ENCODE data around the gene RBM4B.

GRCh38 chr11:66676282-66676919 lies 1.3 kb downstream of the RBM4B start:
- TF ChIP-seq, protein P1, sequence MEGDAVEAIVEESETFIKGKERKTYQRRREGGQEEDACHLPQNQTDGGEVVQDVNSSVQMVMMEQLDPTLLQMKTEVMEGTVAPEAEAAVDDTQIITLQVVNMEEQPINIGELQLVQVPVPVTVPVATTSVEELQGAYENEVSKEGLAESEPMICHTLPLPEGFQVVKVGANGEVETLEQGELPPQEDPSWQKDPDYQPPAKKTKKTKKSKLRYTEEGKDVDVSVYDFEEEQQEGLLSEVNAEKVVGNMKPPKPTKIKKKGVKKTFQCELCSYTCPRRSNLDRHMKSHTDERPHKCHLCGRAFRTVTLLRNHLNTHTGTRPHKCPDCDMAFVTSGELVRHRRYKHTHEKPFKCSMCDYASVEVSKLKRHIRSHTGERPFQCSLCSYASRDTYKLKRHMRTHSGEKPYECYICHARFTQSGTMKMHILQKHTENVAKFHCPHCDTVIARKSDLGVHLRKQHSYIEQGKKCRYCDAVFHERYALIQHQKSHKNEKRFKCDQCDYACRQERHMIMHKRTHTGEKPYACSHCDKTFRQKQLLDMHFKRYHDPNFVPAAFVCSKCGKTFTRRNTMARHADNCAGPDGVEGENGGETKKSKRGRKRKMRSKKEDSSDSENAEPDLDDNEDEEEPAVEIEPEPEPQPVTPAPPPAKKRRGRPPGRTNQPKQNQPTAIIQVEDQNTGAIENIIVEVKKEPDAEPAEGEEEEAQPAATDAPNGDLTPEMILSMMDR (IDR thresholded peaks at IDR 0.05; ENCODE audit: low read depth, low read length, missing input control), result no peak
- TF ChIP-seq YY1 (IDR thresholded peaks at IDR 0.05) (no peak), SP1 (IDR thresholded peaks at IDR 0.05) (no peak), GABPA (IDR thresholded peaks at IDR 0.05 in 1 of 2, conservative IDR thresholded peaks at IDR 0.05 in 1 of 2) (no peak)
- TF ChIP-seq, protein P2, sequence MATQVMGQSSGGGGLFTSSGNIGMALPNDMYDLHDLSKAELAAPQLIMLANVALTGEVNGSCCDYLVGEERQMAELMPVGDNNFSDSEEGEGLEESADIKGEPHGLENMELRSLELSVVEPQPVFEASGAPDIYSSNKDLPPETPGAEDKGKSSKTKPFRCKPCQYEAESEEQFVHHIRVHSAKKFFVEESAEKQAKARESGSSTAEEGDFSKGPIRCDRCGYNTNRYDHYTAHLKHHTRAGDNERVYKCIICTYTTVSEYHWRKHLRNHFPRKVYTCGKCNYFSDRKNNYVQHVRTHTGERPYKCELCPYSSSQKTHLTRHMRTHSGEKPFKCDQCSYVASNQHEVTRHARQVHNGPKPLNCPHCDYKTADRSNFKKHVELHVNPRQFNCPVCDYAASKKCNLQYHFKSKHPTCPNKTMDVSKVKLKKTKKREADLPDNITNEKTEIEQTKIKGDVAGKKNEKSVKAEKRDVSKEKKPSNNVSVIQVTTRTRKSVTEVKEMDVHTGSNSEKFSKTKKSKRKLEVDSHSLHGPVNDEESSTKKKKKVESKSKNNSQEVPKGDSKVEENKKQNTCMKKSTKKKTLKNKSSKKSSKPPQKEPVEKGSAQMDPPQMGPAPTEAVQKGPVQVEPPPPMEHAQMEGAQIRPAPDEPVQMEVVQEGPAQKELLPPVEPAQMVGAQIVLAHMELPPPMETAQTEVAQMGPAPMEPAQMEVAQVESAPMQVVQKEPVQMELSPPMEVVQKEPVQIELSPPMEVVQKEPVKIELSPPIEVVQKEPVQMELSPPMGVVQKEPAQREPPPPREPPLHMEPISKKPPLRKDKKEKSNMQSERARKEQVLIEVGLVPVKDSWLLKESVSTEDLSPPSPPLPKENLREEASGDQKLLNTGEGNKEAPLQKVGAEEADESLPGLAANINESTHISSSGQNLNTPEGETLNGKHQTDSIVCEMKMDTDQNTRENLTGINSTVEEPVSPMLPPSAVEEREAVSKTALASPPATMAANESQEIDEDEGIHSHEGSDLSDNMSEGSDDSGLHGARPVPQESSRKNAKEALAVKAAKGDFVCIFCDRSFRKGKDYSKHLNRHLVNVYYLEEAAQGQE (IDR thresholded peaks at IDR 0.05), result no peak
- TF ChIP-seq, protein P3, sequence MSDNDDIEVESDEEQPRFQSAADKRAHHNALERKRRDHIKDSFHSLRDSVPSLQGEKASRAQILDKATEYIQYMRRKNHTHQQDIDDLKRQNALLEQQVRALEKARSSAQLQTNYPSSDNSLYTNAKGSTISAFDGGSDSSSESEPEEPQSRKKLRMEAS (IDR thresholded peaks at IDR 0.05), result no peak
- TF ChIP-seq, protein P4, sequence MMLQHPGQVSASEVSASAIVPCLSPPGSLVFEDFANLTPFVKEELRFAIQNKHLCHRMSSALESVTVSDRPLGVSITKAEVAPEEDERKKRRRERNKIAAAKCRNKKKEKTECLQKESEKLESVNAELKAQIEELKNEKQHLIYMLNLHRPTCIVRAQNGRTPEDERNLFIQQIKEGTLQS (IDR thresholded peaks at IDR 0.05), result no peak

Data from liver (tissue), 3 donors.